Kidney tubule cell (primary cell): ENCODE measurements around the gene CHD1.

Experiments
- DNase-seq: peaks from one replicate; pipeline ENCODE4 v3.0.0-alpha.2; 2018; ENCODE audit warnings: low spot score

Gene CHD1

GRCh38 chr5:98807806-98808205 is 121.0 kb downstream of the CHD1 start:
- DNase-seq = no peak

- DNase-seq = no peak
Observed at GRCh38 chr5:98805070-98805469, 123.7 kb downstream of the CHD1 start.

- DNase-seq = no peak
Observed at GRCh38 chr5:98804066-98804465, 124.7 kb downstream of the CHD1 start.
